ENCODE data around the gene CFAP99. TPM values are rescaled to one million over a fixed set of nuclear protein-coding genes. Genes with fewer than 3 reads are reported as not detected.

Gene CFAP99
- total and polyA plus RNA-seq, 2 of the 4 experiments (the other 2 are of a cell fraction) = not detected

GRCh38 chr4:2424581-2424980, 5.8 kb downstream of the CFAP99 start:
- in situ Hi-C loops (cut with MboI; ENCODE audit: low sequenced_read_pairs) (no loop called here), dilution Hi-C loops (cut with HindIII; ENCODE audit: low sequenced_read_pairs, unreplicated experiment) (no loop called here), intact Hi-C loops (cut with micrococcal nuclease) (no loop called here)
- TF ChIP-seq POLR2A (IDR thresholded peaks at IDR 0.05; ENCODE audit: low read depth, low read length) (no peak), RCOR1 (IDR thresholded peaks at IDR 0.05; ENCODE audit: insufficient replicate concordance, low read length) (no peak), MAZ (IDR thresholded peaks at IDR 0.05; ENCODE audit: borderline replicate concordance, low read depth, low read length) (no peak), ELK1 (IDR thresholded peaks at IDR 0.05; ENCODE audit: borderline replicate concordance, low read depth, low read length) (no peak), MAFK (IDR thresholded peaks at IDR 0.05; ENCODE audit: low read depth, low read length) (no peak), CEBPB (IDR thresholded peaks at IDR 0.05; ENCODE audit: low read depth, low read length) (no peak), MXI1 (IDR thresholded peaks at IDR 0.05; ENCODE audit: borderline replicate concordance, low read depth, low read length) (no peak), USF2 (IDR thresholded peaks at IDR 0.05; ENCODE audit: low read depth, low read length) (no peak), RAD21 (IDR thresholded peaks at IDR 0.05; ENCODE audit: low read length) (no peak), NFE2L2 (IDR thresholded peaks at IDR 0.05; ENCODE audit: low read depth, low read length) (no peak), RFX5 (IDR thresholded peaks at IDR 0.05; ENCODE audit: low read depth, low read length) (no peak), CHD1 (IDR thresholded peaks at IDR 0.05; ENCODE audit: low read depth, low read length) (no peak), CTCF (conservative IDR thresholded peaks at IDR 0.05; ENCODE audit: low read depth, low read length) (no peak), SMC3 (IDR thresholded peaks at IDR 0.05; ENCODE audit: low read depth, low read length) (no peak)
- H2BK120ac ChIP-seq (ENCODE audit: low read depth, low read length) = no peak overlapping the region
- H2AFZ ChIP-seq (replicated peaks; ENCODE audit: low read length, poor library complexity) = no peak overlapping the region
- no peak overlapping the region for H3K27ac ChIP-seq (ENCODE audit: insufficient read depth, low read length)
- no peak overlapping the region for H3K9ac ChIP-seq (ENCODE audit: low read depth, low read length)
- no peak overlapping the region for H3K56ac ChIP-seq (ENCODE audit: extremely low read depth, insufficient read depth, low read length)
- ATAC-seq (ENCODE audit: low read depth) = no peak
- no peak overlapping the region for H2BK20ac ChIP-seq (ENCODE audit: low read depth, low read length)
- WGBS, 2 experiments (ENCODE audit: extremely low coverage in 2 of 2, insufficient read length in 1 of 2) = 60% methylated on average over 6 of the region's 10 CpGs; no CpG with 5 or more reads in 1 of the 2 experiments
- H3K4ac ChIP-seq (ENCODE audit: low read depth, low read length) = no peak overlapping the region
- no peak overlapping the region for H3K4me3 ChIP-seq (ENCODE audit: insufficient read depth, low read depth, low read length)
- no peaks in the 10 kb centered on the region for H3K4me1 ChIP-seq (ENCODE audit: control insufficient read depth, insufficient read depth, low read length)
- no peaks in the 10 kb centered on the region for H3K79me1 ChIP-seq (ENCODE audit: low read depth in 1 of 2, low read length in 2 of 2)
- H3K9me3 ChIP-seq (ENCODE audit: control insufficient read depth, insufficient read depth, low read length) = 0 out of 2 replicates have a peak, but pooled peaks cover 2% of the 10 kb centered on the region
- H3K9me1 ChIP-seq (ENCODE audit: insufficient read depth, low read length) = no peaks in the 10 kb centered on the region
- BruUV-seq (replicated peaks) = no TSS peak
- H3K4me2 ChIP-seq (ENCODE audit: low read depth, low read length) = no peak overlapping the region
- H4K20me1 ChIP-seq (ENCODE audit: insufficient read depth, low read length) = no peaks in the 10 kb centered on the region
- H4K91ac ChIP-seq (ENCODE audit: insufficient read depth, low read depth, low read length) = no peak overlapping the region
- H3K18ac ChIP-seq (ENCODE audit: low read depth, low read length) = no peak overlapping the region
- no peaks in the 10 kb centered on the region for H3K36me3 ChIP-seq (ENCODE audit: control insufficient read depth, insufficient read depth, low read length)
- no peak overlapping the region for H4K8ac ChIP-seq (ENCODE audit: low read depth in 2 of 2, low read length in 2 of 2)
- no peak overlapping the region for H3K14ac ChIP-seq (replicated peaks; ENCODE audit: low read depth, low read length)
- ChIA-PET CTCF (no interaction called here), POLR2A (ENCODE audit: unreplicated experiment) (no interaction called here)
- H2AK9ac ChIP-seq (replicated peaks; ENCODE audit: low read depth, low read length, poor library complexity) = no peak overlapping the region
- no peak overlapping the region for H4K5ac ChIP-seq (ENCODE audit: low read depth, low read length)
- H2AK5ac ChIP-seq (ENCODE audit: low read depth, low read length) = no peak overlapping the region
- no peak overlapping the region for H2BK15ac ChIP-seq (ENCODE audit: low read depth, low read length)
- H2BK5ac ChIP-seq (ENCODE audit: low read depth, low read length, poor library complexity, severe bottlenecking) = no peak overlapping the region
- peak; percentile 13 for DNase-seq
- no peak overlapping the region for H3K23ac ChIP-seq (ENCODE audit: low read depth, low read length)
- H3K27me3 ChIP-seq (ENCODE audit: control insufficient read depth, insufficient read depth, low read length) = peaks cover 38% of the 10 kb centered on the region

Measured in IMR-90 (cell line).